ENCODE measurements around the gene NTM.

NTM gene

GRCh38 chr11:132161403-132162078, 791.1 kb downstream of the NTM start:
- Histone ChIP-seq H3K27me3 (ENCODE audit: control insufficient read depth, low read length) (no peaks in the 10 kb centered on the region), H3K79me2 (ENCODE audit: control insufficient read depth, low read length) (no peaks in the 10 kb centered on the region), H3K9me2 (replicated peaks; ENCODE audit: control insufficient read depth, low read length) (no peaks in the 10 kb centered on the region), H3K4me3 (ENCODE audit: low read length) (no peak overlapping the region), H3F3A (ENCODE audit: control insufficient read depth, insufficient read depth) (no peaks in the 10 kb centered on the region), H3K36me3 (ENCODE audit: control insufficient read depth, low read length) (no peaks in the 10 kb centered on the region), H4K20me1 (ENCODE audit: control insufficient read depth, insufficient read depth, low read depth, low read length) (no peaks in the 10 kb centered on the region), H3K4me1 (ENCODE audit: control insufficient read depth, low read length) (no peaks in the 10 kb centered on the region), H3K4me2 (ENCODE audit: low read length) (no peak overlapping the region), H3K9me3 (ENCODE audit: control insufficient read depth, insufficient read depth, low read length) (no peaks in the 10 kb centered on the region; the same call in 1 of the 2 replicates), H3K27ac (ENCODE audit: low read depth, low read length) (no peak overlapping the region)
- TF ChIP-seq EZH2phosphoT487 (IDR thresholded peaks at IDR 0.05; ENCODE audit: borderline replicate concordance, low read length) = no peak
- TF ChIP-seq, protein P1, sequence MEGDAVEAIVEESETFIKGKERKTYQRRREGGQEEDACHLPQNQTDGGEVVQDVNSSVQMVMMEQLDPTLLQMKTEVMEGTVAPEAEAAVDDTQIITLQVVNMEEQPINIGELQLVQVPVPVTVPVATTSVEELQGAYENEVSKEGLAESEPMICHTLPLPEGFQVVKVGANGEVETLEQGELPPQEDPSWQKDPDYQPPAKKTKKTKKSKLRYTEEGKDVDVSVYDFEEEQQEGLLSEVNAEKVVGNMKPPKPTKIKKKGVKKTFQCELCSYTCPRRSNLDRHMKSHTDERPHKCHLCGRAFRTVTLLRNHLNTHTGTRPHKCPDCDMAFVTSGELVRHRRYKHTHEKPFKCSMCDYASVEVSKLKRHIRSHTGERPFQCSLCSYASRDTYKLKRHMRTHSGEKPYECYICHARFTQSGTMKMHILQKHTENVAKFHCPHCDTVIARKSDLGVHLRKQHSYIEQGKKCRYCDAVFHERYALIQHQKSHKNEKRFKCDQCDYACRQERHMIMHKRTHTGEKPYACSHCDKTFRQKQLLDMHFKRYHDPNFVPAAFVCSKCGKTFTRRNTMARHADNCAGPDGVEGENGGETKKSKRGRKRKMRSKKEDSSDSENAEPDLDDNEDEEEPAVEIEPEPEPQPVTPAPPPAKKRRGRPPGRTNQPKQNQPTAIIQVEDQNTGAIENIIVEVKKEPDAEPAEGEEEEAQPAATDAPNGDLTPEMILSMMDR (IDR thresholded peaks at IDR 0.05; ENCODE audit: low read depth, low read length, poor library complexity, severe bottlenecking) = no peak

- Histone ChIP-seq H3K4me1 (ENCODE audit: control insufficient read depth, low read length) (no peaks in the 10 kb centered on the region), H3K4me2 (ENCODE audit: low read length) (no peak overlapping the region)
- TF ChIP-seq EZH2phosphoT487 (IDR thresholded peaks at IDR 0.05; ENCODE audit: borderline replicate concordance, low read length) = no peak
- TF ChIP-seq, protein P1 (IDR thresholded peaks at IDR 0.05; ENCODE audit: low read depth, low read length, poor library complexity, severe bottlenecking) = no peak
Observed at GRCh38 chr11:132168344-132168981, 798.0 kb downstream of the NTM start.

DNA sequence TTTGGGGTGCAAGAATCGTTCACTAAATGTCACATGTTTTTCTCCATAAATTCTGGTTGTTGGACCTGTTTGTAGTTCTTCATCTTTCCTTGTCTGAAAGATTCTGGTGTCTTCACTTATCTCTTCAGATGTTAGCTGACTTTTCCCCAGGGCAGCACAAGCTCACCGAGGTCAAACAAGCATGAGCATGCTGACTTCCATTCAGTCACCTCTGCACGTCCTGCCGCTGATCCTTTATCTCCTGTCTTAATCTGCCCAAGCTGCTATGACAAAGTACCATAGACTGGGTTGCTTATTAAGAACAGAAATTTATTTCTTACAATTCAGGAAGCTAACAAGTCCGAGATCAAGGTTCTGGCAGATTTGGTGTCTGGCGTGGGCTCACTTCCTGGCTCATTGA, 800.6 kb downstream of the NTM start:
- TF ChIP-seq, protein P1 (IDR thresholded peaks at IDR 0.05; ENCODE audit: low read depth, low read length, poor library complexity, severe bottlenecking) = no peak
- TF ChIP-seq EZH2phosphoT487 (IDR thresholded peaks at IDR 0.05; ENCODE audit: borderline replicate concordance, low read length) = no peak
- no peaks in the 10 kb centered on the region for H3K27me3 ChIP-seq (ENCODE audit: control insufficient read depth, low read length)
- H3K79me2 ChIP-seq (ENCODE audit: control insufficient read depth, low read length) = no peaks in the 10 kb centered on the region
- H3K4me2 ChIP-seq (ENCODE audit: low read length) = no peak overlapping the region
- no peaks in the 10 kb centered on the region for H3K9me3 ChIP-seq (ENCODE audit: control insufficient read depth, insufficient read depth, low read length)
- no peaks in the 10 kb centered on the region for H4K20me1 ChIP-seq (ENCODE audit: control insufficient read depth, insufficient read depth, low read depth, low read length)
- no peaks in the 10 kb centered on the region for H3F3A ChIP-seq (ENCODE audit: control insufficient read depth, insufficient read depth)
- H3K27ac ChIP-seq (ENCODE audit: low read depth, low read length) = no peak overlapping the region
- H3K9me2 ChIP-seq (replicated peaks; ENCODE audit: control insufficient read depth, low read length) = no peaks in the 10 kb centered on the region
- no peaks in the 10 kb centered on the region for H3K36me3 ChIP-seq (ENCODE audit: control insufficient read depth, low read length)
- no peak overlapping the region for H3K4me3 ChIP-seq (ENCODE audit: low read length)
- no peaks in the 10 kb centered on the region for H3K4me1 ChIP-seq (ENCODE audit: control insufficient read depth, low read length)

More at GRCh38 chr11:132168344-132168981, 798.0 kb downstream of the NTM start:
- H3K79me2 ChIP-seq (ENCODE audit: control insufficient read depth, low read length) = no peaks in the 10 kb centered on the region
- H3K27me3 ChIP-seq (ENCODE audit: control insufficient read depth, low read length) = no peaks in the 10 kb centered on the region
- H4K20me1 ChIP-seq (ENCODE audit: control insufficient read depth, insufficient read depth, low read depth, low read length) = no peaks in the 10 kb centered on the region
- no peak overlapping the region for H3K4me3 ChIP-seq (ENCODE audit: low read length)
- H3F3A ChIP-seq (ENCODE audit: control insufficient read depth, insufficient read depth) = no peaks in the 10 kb centered on the region
- H3K36me3 ChIP-seq (ENCODE audit: control insufficient read depth, low read length) = no peaks in the 10 kb centered on the region
- H3K9me3 ChIP-seq (ENCODE audit: control insufficient read depth, insufficient read depth, low read length) = no peaks in the 10 kb centered on the region
- no peaks in the 10 kb centered on the region for H3K9me2 ChIP-seq (replicated peaks; ENCODE audit: control insufficient read depth, low read length)
- no peak overlapping the region for H3K27ac ChIP-seq (ENCODE audit: low read depth, low read length)
